ENCODE measurements around the gene R3HCC1L. TPM values are rescaled to one million over a fixed set of nuclear protein-coding genes. Genes with fewer than 3 reads are reported as not detected.

R3HCC1L gene
- total and polyA plus RNA-seq, 12 donors: 6.5 to 24.3 (median 10.1) TPM

DNA sequence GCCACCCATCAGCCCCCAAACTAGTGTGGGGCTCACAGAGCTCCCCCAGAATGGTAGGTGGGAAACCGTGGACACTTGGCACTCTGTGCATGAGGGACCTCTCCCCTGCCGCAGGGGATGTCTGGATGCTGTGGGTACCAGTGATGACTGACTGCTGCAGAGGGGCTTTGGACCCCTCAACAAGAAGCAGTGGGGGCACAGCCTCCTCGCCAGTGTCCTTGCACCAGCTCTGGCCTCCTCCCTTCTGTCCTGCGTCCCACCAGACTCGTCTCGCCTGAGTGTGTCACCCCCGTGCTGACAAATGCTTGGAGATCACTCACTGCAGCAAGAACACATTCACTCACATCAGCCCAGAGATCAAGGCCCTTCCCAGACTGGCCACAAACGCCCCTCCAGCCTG is 37.3 kb upstream of the R3HCC1L start:
- 30 to 50% (median 49%) methylated on average over 5 to 8 of the region's 8 CpGs; no CpG with 5 or more reads in 1 of the 4 donors for WGBS, 4 donors
- DNase-seq: no peak
- H3K36me3 ChIP-seq (replicated peaks in 1 of 2): no peaks in the 10 kb centered on the region
- no peak overlapping the region for H3K4me3 ChIP-seq
- TF ChIP-seq POLR2A (IDR thresholded peaks at IDR 0.05): no peak
- TF ChIP-seq, protein P1, sequence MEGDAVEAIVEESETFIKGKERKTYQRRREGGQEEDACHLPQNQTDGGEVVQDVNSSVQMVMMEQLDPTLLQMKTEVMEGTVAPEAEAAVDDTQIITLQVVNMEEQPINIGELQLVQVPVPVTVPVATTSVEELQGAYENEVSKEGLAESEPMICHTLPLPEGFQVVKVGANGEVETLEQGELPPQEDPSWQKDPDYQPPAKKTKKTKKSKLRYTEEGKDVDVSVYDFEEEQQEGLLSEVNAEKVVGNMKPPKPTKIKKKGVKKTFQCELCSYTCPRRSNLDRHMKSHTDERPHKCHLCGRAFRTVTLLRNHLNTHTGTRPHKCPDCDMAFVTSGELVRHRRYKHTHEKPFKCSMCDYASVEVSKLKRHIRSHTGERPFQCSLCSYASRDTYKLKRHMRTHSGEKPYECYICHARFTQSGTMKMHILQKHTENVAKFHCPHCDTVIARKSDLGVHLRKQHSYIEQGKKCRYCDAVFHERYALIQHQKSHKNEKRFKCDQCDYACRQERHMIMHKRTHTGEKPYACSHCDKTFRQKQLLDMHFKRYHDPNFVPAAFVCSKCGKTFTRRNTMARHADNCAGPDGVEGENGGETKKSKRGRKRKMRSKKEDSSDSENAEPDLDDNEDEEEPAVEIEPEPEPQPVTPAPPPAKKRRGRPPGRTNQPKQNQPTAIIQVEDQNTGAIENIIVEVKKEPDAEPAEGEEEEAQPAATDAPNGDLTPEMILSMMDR (IDR thresholded peaks at IDR 0.05): no peak
- H3K27ac ChIP-seq: no peak overlapping the region
- H3K9me3 ChIP-seq (replicated peaks in 1 of 3): no peaks in the 10 kb centered on the region
- intact Hi-C loops (cut with DNase I): no loop called here
- H3K4me1 ChIP-seq (replicated peaks in 1 of 2): no peaks in the 10 kb centered on the region
- H3K27me3 ChIP-seq: peaks cover 6% of the 10 kb centered on the region

DNA sequence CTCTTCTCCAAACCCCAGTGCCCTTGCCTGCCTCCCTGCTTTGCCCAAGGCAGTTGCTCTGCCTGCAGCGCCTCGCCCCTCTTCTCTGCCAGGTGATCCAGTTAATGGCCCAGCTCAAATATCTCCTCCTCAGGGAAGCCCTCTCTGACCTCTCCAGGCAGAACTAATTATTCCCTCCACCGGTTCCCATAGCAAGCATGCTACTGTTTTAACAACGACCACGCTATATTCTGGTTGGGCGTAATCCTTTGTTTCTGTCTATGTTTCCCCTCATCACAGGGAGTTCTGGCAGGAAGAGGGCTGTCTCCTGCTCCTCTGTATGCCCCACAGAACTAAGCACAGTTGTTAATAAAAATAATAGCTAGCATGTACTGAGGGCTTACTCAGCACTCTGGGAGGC is 36.8 kb upstream of the R3HCC1L start:
- no peak for DNase-seq
- intact Hi-C loops (cut with DNase I): no loop called here
- Histone ChIP-seq H3K9me3 (replicated peaks in 1 of 3) (no peaks in the 10 kb centered on the region), H3K36me3 (replicated peaks in 1 of 2) (no peaks in the 10 kb centered on the region), H3K27ac (no peak overlapping the region), H3K27me3 (peaks cover 6% of the 10 kb centered on the region), H3K4me1 (replicated peaks in 1 of 2) (no peaks in the 10 kb centered on the region), H3K4me3 (no peak overlapping the region)
- 28 to 50% (median 36%) methylated on average over 6 of the region's 6 CpGs for WGBS, 4 donors
- no peak for TF ChIP-seq POLR2A (IDR thresholded peaks at IDR 0.05)
- TF ChIP-seq, protein P1 (IDR thresholded peaks at IDR 0.05): no peak

DNA sequence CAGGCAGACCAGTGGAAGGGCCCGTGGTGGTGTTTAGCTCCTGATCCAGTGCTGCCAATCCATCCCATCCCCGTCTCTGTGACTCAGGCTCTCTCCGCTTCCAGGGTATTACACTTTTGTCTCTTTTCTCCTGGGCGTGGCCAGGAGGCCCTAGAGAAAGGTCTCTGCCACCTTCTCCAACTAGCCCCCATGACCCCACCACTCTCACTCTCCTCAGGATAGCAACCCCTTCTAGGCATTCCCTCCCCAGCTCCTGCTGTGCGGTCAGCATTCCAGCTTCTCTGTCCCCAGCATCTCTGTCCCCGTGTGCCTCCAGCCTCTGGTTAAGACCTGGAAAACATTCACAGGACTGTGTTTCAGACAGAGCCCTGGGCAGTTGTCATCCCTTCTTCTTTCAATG is 36.2 kb upstream of the R3HCC1L start:
- Histone ChIP-seq H3K4me1 (replicated peaks in 1 of 2) (no peaks in the 10 kb centered on the region), H3K27me3 (peaks cover 6% of the 10 kb centered on the region), H3K27ac (no peak overlapping the region), H3K9me3 (replicated peaks in 1 of 3) (no peaks in the 10 kb centered on the region), H3K36me3 (replicated peaks in 1 of 2) (no peaks in the 10 kb centered on the region), H3K4me3 (no peak overlapping the region)
- intact Hi-C loops (cut with DNase I): no loop called here
- DNase-seq: no peak
- TF ChIP-seq POLR2A (IDR thresholded peaks at IDR 0.05): no peak
- TF ChIP-seq, protein P1 (IDR thresholded peaks at IDR 0.05): no peak
- WGBS, 4 donors: 62 to 71% (median 69%) methylated on average over 5 to 6 of the region's 6 CpGs

DNA sequence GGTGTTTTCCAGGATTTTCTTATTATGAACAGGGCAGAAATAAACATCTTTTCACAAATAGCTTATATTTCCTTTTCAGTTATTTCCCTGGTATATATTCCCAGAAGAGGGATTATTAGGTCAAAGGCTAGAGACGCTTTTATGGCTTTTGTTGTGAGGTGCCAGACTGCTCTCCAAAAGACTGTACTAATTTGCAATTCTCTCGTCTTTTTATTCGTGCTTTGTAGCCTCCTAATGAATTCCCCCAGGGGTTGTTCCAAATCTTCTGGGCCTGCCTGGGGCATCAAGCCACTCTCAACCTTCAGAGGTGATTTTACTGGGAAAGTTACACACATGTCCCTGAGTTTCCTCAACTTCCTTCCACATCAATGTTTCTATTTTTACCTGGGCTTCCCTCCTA is 34.0 kb upstream of the R3HCC1L start:
- TF ChIP-seq POLR2A (IDR thresholded peaks at IDR 0.05): no peak
- TF ChIP-seq, protein P1 (IDR thresholded peaks at IDR 0.05): no peak
- no peak overlapping the region for H3K4me3 ChIP-seq
- H3K27me3 ChIP-seq: peaks cover 6% of the 10 kb centered on the region
- no peak overlapping the region for H3K27ac ChIP-seq
- intact Hi-C loops (cut with DNase I): no loop called here
- no peaks in the 10 kb centered on the region for H3K9me3 ChIP-seq (replicated peaks in 1 of 3)
- no peak for DNase-seq
- no peaks in the 10 kb centered on the region for H3K4me1 ChIP-seq (replicated peaks in 1 of 2)
- WGBS, 4 donors: 56 to 61% (median 57%) methylated on average over 3 of the region's 3 CpGs
- no peaks in the 10 kb centered on the region for H3K36me3 ChIP-seq (replicated peaks in 1 of 2)
